ENCODE measurements around the gene ANKZF1.

The ANKZF1 gene

DNA sequence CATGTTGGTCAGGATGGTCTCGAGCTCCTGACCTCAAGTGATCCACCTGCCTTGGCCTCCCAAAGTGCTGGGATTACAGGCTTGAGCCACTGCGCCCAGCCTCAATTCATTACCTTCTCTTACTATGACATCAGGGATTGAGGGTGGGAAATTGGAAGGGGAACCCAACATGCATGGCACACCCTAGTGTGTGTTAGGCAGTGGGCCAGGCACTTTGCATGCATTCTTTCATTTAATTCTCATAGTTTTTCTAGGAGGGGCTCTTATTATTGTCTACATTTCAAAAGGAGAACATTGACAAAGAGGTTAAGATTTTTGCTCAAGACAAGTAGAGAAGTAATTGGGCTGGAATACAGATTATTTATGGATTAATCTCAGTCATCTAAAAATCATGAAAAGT, 38.7 kb downstream of the ANKZF1 start:
- TF ChIP-seq, protein P1, sequence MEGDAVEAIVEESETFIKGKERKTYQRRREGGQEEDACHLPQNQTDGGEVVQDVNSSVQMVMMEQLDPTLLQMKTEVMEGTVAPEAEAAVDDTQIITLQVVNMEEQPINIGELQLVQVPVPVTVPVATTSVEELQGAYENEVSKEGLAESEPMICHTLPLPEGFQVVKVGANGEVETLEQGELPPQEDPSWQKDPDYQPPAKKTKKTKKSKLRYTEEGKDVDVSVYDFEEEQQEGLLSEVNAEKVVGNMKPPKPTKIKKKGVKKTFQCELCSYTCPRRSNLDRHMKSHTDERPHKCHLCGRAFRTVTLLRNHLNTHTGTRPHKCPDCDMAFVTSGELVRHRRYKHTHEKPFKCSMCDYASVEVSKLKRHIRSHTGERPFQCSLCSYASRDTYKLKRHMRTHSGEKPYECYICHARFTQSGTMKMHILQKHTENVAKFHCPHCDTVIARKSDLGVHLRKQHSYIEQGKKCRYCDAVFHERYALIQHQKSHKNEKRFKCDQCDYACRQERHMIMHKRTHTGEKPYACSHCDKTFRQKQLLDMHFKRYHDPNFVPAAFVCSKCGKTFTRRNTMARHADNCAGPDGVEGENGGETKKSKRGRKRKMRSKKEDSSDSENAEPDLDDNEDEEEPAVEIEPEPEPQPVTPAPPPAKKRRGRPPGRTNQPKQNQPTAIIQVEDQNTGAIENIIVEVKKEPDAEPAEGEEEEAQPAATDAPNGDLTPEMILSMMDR (IDR thresholded peaks at IDR 0.05; ENCODE audit: extremely low read depth, insufficient read depth, missing control alignments) = no peak
- in situ Hi-C loops (cut with MboI; ENCODE audit: low pct_unique_long_range_greater_than_20kb, low sequenced_read_pairs, unreplicated experiment) = no loop called here
- DNase-seq (ENCODE audit: low spot score) = no peak

DNA sequence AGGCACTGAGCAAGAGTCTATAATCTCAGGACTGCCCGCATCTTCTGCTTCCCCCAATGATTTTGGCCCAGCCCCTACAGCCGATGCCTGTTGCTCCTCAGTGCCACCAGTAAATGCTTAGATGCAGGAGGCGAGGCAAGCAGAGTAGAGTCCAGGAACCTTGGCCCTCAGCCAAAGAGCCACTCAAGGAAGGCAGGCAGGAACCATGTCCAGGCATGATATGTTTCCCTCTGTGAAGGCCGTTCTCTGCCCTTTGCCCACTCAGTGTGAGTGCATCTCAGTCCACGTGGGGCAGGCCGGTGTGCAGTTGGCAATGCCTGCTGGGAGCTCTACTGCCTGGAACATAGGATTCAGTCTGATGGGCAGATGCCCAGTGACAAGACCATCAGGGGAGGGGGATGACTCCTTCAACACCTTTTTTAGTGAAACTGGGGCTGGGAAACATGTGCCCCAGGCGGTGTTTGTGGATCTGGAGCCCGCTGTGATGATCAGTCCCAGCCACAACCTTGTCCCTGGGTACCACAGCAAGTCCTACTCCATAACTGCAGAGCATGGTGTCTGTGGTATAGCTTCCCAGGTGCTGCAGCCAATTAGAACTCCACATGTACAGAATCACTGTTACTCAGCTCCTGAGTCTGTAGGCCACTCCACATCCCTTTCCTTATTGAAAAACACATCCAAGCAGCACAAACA, 39.9 kb downstream of the ANKZF1 start:
- in situ Hi-C loops (cut with MboI; ENCODE audit: low pct_unique_long_range_greater_than_20kb, low sequenced_read_pairs, unreplicated experiment) = no loop called here
- DNase-seq (ENCODE audit: low spot score) = no peak
- TF ChIP-seq, protein P1 (IDR thresholded peaks at IDR 0.05; ENCODE audit: extremely low read depth, insufficient read depth, missing control alignments) = no peak

DNA sequence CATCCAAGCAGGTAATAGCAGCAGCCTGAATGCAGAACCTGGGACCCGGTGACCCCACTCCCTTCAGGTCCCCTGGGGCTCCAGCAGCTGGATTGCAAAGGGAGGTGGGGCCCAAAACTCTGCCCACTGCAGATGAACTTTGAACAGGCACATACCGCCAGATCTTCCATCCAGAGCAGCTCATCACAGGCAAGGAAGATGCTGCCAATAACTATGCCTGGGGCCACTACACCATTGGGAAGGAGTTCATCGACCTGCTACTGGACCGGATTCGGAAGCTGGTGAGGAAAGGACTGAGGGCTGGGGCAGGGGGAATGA, 40.4 kb downstream of the ANKZF1 start:
- TF ChIP-seq, protein P1 (IDR thresholded peaks at IDR 0.05; ENCODE audit: extremely low read depth, insufficient read depth, missing control alignments) = no peak
- in situ Hi-C loops (cut with MboI; ENCODE audit: low pct_unique_long_range_greater_than_20kb, low sequenced_read_pairs, unreplicated experiment) = no loop called here
- DNase-seq (ENCODE audit: low spot score) = no peak

DNA sequence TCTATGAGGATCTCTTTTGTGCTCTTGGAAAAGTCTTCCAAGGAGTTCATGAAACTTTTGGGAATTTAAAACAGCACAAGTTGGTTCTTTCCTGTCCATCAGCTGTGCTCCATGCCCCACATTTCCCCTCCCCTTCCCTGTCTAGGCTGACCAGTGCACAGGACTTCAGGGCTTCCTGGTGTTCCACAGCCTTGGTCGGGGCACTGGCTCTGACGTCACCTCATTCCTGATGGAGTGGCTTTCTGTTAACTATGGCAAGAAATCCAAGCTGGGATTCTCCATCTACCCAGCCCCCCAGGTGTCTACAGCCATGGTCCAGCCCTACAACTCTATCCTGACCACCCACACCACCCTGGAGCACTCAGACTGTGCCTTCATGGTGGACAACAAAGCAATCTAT, 41.4 kb downstream of the ANKZF1 start:
- in situ Hi-C loops (cut with MboI; ENCODE audit: low pct_unique_long_range_greater_than_20kb, low sequenced_read_pairs, unreplicated experiment) = no loop called here
- TF ChIP-seq, protein P1 (IDR thresholded peaks at IDR 0.05; ENCODE audit: extremely low read depth, insufficient read depth, missing control alignments) = no peak
- no peak for DNase-seq (ENCODE audit: low spot score)

DNA sequence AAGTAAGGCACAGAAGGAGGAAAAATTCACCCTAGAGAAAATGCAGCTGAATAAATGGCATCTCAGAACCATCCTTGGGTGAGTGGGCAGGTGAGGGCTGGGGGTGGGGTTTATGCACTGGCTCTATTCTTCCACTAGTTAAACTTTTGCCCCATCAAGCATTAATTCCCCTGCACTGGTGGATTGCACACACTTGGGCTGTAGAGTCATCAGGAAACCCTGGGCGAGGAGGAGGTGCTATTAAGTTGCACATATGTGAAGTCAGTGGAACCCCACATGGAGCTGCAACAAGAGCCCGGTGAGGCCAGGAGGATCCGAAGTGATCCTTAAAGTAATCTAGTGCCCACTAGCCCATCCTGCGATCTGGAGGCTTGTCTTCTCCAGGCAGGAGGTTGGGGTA, 42.8 kb downstream of the ANKZF1 start:
- TF ChIP-seq, protein P1 (IDR thresholded peaks at IDR 0.05; ENCODE audit: extremely low read depth, insufficient read depth, missing control alignments) = no peak
- DNase-seq (ENCODE audit: low spot score) = no peak
- in situ Hi-C loops (cut with MboI; ENCODE audit: low pct_unique_long_range_greater_than_20kb, low sequenced_read_pairs, unreplicated experiment) = no loop called here

DNA sequence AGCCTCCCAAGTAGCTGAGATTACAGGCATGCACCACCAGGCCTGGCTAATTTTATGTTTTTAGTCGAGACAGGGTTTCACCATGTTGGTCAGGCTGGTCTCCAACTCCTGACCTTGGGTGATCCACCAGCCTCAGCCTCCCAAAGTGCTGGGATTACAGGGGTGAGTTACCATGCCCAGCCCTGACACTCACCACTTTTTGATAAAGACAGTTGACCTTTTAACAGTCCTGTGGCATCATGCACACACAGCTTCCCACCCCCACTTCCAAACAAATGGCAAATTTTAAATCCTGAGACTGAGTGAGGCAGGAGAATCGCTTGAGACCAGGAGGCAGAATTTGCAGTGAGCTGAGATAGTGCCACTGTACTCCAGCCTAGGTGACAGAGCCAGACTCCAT, 43.4 kb downstream of the ANKZF1 start:
- TF ChIP-seq, protein P1 (IDR thresholded peaks at IDR 0.05; ENCODE audit: extremely low read depth, insufficient read depth, missing control alignments) = no peak
- no peak for DNase-seq (ENCODE audit: low spot score)
- in situ Hi-C loops (cut with MboI; ENCODE audit: low pct_unique_long_range_greater_than_20kb, low sequenced_read_pairs, unreplicated experiment) = no loop called here

DNA sequence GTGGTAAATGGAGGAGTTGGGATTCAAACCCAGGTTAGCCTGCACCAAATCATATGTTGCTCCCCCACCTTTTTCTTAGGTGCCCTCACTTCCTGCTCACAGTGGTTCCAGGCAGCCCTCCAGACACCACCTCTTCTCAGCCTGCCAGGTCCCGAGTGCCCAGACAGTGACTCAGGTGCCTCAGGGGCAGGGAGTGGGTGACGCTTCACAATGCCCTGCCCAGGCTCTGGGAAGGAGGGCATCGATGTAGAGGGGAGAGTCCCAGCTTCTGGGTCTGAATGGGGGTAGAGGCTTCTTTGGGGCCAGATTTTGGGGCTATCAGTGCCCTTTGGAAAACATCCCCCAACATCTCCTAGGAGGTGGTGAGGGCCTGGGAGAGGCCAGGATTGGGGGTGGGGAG, 44.3 kb downstream of the ANKZF1 start:
- in situ Hi-C loops (cut with MboI; ENCODE audit: low pct_unique_long_range_greater_than_20kb, low sequenced_read_pairs, unreplicated experiment) = no loop called here
- DNase-seq (ENCODE audit: low spot score) = no peak
- TF ChIP-seq, protein P1 (IDR thresholded peaks at IDR 0.05; ENCODE audit: extremely low read depth, insufficient read depth, missing control alignments) = no peak

Data from GM13977 (cell line).